Measurements from ENCODE around the gene ZP1. TPM values are rescaled to one million over a fixed set of nuclear protein-coding genes. Genes with fewer than 3 reads are reported as not detected.

Gene ZP1
- total RNA-seq, 1 donor = 0.36 TPM

DNA sequence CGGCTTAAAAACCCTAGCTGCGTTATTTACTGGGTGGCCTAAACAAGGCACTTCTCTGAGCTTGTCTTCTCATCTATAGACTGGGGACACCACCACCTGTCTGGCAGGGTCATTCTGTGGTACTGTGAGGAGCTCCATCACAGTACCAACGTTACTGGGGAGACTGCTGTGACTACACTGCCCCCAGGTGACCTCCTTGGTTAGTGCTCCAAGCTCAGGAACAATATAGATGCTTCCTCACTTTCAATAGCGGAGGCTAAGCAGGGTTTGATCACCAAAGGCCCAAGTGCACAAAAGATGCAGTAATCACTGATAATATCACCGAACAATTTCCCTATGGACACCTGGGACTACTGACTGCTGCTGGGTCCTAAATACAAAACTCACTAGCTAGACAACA, 20.2 kb downstream of the ZP1 start:
- Histone ChIP-seq H3K27me3 (ENCODE audit: insufficient read depth, low read length) (no peaks in the 10 kb centered on the region), H3K27ac (ENCODE audit: low read depth, low read length) (no peak overlapping the region), H3K36me3 (ENCODE audit: insufficient read depth, low read length) (peaks cover 17% of the 10 kb centered on the region), H3K79me2 (ENCODE audit: insufficient read depth, low read length) (no peaks in the 10 kb centered on the region), H3K4me3 (ENCODE audit: insufficient read depth, low read length) (no peak overlapping the region), H3K4me1 (ENCODE audit: insufficient read depth, low read length) (no peaks in the 10 kb centered on the region), H3K4me2 (ENCODE audit: insufficient read depth, low read length) (no peak overlapping the region), H3K9me3 (ENCODE audit: low read depth, low read length) (no peaks in the 10 kb centered on the region), H2AFZ (ENCODE audit: low read length) (no peak overlapping the region), H4K20me1 (ENCODE audit: insufficient read depth, low read length) (no peaks in the 10 kb centered on the region)
- no peak for DNase-seq (ENCODE audit: insufficient read length, low spot score, missing footprints)
- TF ChIP-seq, protein P1, sequence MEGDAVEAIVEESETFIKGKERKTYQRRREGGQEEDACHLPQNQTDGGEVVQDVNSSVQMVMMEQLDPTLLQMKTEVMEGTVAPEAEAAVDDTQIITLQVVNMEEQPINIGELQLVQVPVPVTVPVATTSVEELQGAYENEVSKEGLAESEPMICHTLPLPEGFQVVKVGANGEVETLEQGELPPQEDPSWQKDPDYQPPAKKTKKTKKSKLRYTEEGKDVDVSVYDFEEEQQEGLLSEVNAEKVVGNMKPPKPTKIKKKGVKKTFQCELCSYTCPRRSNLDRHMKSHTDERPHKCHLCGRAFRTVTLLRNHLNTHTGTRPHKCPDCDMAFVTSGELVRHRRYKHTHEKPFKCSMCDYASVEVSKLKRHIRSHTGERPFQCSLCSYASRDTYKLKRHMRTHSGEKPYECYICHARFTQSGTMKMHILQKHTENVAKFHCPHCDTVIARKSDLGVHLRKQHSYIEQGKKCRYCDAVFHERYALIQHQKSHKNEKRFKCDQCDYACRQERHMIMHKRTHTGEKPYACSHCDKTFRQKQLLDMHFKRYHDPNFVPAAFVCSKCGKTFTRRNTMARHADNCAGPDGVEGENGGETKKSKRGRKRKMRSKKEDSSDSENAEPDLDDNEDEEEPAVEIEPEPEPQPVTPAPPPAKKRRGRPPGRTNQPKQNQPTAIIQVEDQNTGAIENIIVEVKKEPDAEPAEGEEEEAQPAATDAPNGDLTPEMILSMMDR (IDR thresholded peaks at IDR 0.05; ENCODE audit: extremely low read depth, low read depth, low read length) = peak; percentile 80

DNA sequence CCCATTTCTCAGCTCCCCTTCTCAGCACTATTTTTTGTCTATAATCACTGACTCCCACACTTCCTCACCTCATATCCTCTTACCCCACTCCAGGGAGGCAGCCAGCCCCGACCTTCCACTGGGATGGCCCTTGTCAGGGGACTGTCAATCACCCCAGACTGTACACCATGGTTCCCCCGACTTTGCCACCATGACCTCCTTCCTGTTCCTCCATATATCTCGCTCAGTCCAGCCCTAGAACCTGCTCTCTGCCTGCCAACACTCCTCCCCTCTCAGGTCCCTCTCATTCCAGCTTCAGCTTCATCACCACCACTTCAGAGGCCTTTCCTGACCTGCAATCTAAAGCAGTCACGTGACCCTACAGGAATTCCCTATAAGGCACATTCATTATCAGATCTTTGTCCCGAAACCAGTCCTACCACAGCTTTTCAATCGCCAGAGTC, 22.5 kb downstream of the ZP1 start:
- Histone ChIP-seq H3K4me3 (ENCODE audit: insufficient read depth, low read length) (no peak overlapping the region), H3K4me1 (ENCODE audit: insufficient read depth, low read length) (no peaks in the 10 kb centered on the region), H3K36me3 (ENCODE audit: insufficient read depth, low read length) (peaks cover 28% of the 10 kb centered on the region), H4K20me1 (ENCODE audit: insufficient read depth, low read length) (no peaks in the 10 kb centered on the region), H3K27me3 (ENCODE audit: insufficient read depth, low read length) (no peaks in the 10 kb centered on the region), H3K4me2 (ENCODE audit: insufficient read depth, low read length) (no peak overlapping the region), H3K9me3 (ENCODE audit: low read depth, low read length) (no peaks in the 10 kb centered on the region), H2AFZ (ENCODE audit: low read length) (no peak overlapping the region), H3K79me2 (ENCODE audit: insufficient read depth, low read length) (no peaks in the 10 kb centered on the region), H3K27ac (ENCODE audit: low read depth, low read length) (no peak overlapping the region)
- TF ChIP-seq, protein P1 (IDR thresholded peaks at IDR 0.05; ENCODE audit: extremely low read depth, low read depth, low read length) = no peak
- DNase-seq (ENCODE audit: insufficient read length, low spot score, missing footprints) = no peak

DNA sequence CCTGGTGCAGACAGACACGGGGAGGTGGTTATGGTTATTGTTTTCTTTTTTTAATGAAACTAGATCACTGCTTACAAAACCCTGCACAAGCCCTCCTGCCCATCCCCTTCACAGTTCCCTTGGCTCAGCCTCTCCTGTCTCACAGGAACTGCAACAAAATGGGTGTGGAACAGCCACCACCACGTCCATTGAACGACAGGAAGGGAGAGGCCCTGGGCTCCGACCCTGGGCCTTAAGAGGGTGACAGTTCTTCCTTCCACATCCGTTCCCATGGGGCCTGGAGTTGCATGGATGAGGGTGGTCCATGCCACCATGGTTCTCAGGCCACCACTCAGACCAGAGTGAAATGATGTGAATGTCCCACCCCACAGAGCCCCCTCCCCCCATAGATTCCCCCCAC, 23.4 kb downstream of the ZP1 start:
- no peak for DNase-seq (ENCODE audit: insufficient read length, low spot score, missing footprints)
- Histone ChIP-seq H3K4me3 (ENCODE audit: insufficient read depth, low read length) (no peak overlapping the region), H3K27me3 (ENCODE audit: insufficient read depth, low read length) (no peaks in the 10 kb centered on the region), H3K79me2 (ENCODE audit: insufficient read depth, low read length) (no peaks in the 10 kb centered on the region), H3K27ac (ENCODE audit: low read depth, low read length) (no peak overlapping the region), H3K9me3 (ENCODE audit: low read depth, low read length) (no peaks in the 10 kb centered on the region), H3K36me3 (ENCODE audit: insufficient read depth, low read length) (peaks cover 33% of the 10 kb centered on the region), H2AFZ (ENCODE audit: low read length) (no peak overlapping the region), H4K20me1 (ENCODE audit: insufficient read depth, low read length) (no peaks in the 10 kb centered on the region), H3K4me1 (ENCODE audit: insufficient read depth, low read length) (no peaks in the 10 kb centered on the region), H3K4me2 (ENCODE audit: insufficient read depth, low read length) (no peak overlapping the region)
- TF ChIP-seq, protein P1 (IDR thresholded peaks at IDR 0.05; ENCODE audit: extremely low read depth, low read depth, low read length) = no peak

DNA sequence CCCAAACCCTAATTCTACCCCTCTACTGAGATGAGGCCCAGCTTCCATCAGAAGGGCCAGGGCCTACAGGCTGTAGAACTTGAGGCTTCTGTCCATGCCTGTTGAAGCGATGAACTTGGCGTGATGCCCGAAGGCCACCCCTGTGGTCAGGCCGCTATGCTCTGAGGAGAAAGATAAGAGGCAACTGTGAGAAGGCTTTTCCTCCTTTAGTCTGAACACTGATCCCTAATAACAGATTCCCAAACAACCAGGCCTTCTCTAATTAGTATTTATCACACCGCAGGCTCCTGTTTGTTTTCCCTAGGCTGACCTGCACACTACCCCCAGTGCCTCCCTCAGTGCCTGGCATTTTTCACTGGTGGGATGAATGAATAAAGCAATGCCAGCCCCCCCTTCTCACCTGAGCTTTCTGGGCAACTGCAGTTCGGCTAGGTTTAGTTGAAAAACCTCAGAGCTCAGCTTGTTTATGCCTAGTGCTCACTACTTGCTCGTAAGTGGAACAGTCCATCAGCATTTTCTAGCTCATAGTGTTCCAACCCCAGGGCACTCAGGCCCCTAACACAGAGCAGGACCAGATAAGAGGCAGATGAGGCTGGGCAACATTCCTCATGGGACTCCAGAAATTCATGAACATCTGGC, 23.9 kb downstream of the ZP1 start:
- no peak overlapping the region for H3K4me2 ChIP-seq (ENCODE audit: insufficient read depth, low read length)
- no peak overlapping the region for H3K27ac ChIP-seq (ENCODE audit: low read depth, low read length)
- H3K79me2 ChIP-seq (ENCODE audit: insufficient read depth, low read length) = no peaks in the 10 kb centered on the region
- H3K27me3 ChIP-seq (ENCODE audit: insufficient read depth, low read length) = no peaks in the 10 kb centered on the region
- no peaks in the 10 kb centered on the region for H3K4me1 ChIP-seq (ENCODE audit: insufficient read depth, low read length)
- no peak overlapping the region for H2AFZ ChIP-seq (ENCODE audit: low read length)
- H3K9me3 ChIP-seq (ENCODE audit: low read depth, low read length) = no peaks in the 10 kb centered on the region
- no peaks in the 10 kb centered on the region for H4K20me1 ChIP-seq (ENCODE audit: insufficient read depth, low read length)
- TF ChIP-seq, protein P1 (IDR thresholded peaks at IDR 0.05; ENCODE audit: extremely low read depth, low read depth, low read length) = no peak
- no peak overlapping the region for H3K4me3 ChIP-seq (ENCODE audit: insufficient read depth, low read length)
- H3K36me3 ChIP-seq (ENCODE audit: insufficient read depth, low read length) = peaks cover 38% of the 10 kb centered on the region
- DNase-seq (ENCODE audit: insufficient read length, low spot score, missing footprints) = no peak

All from osteoblast (primary cell).